ENCODE measurements around the gene ZCCHC14. TPM values are rescaled to one million over a fixed set of nuclear protein-coding genes. Genes with fewer than 3 reads are reported as not detected.

The ZCCHC14 gene
- total RNA-seq, 1 experiment from 2014 or later, result 27.7 TPM

- H3K36me3 Mint-ChIP-seq (ENCODE audit: insufficient read depth in 1 of 3, low read depth in 3 of 3), result peaks cover 46 to 55% (median 48%) of the 10 kb centered on the region in 3 experiments
- Histone ChIP-seq H3T11ph (ENCODE audit: low read length) (no peak overlapping the region), H3K4ac (ENCODE audit: low read depth, low read length) (no peak overlapping the region), H3K27me3 (ENCODE audit: insufficient read depth, low read length) (no peaks in the 10 kb centered on the region), H3K18ac (ENCODE audit: insufficient read length, low read depth, low read length) (no peak overlapping the region), H4K91ac (ENCODE audit: insufficient read length, low read depth, low read length) (no peak overlapping the region), H4K5ac (ENCODE audit: insufficient read length, low read depth, low read length) (no peak overlapping the region), H3K56ac (ENCODE audit: insufficient read length, low read depth, low read length) (no peak overlapping the region), H2BK5ac (ENCODE audit: insufficient read length, low read length) (no peak overlapping the region), H2BK120ac (ENCODE audit: low read depth, low read length, poor library complexity, severe bottlenecking) (no peak overlapping the region), H2AFZ (ENCODE audit: low read length) (no peak overlapping the region), H2AK5ac (ENCODE audit: insufficient read length, low read length) (no peak overlapping the region), H3K23ac (ENCODE audit: insufficient read length, low read depth, low read length) (no peak overlapping the region), H2BK15ac (ENCODE audit: low read depth, low read length) (no peak overlapping the region), H3K79me2 (ENCODE audit: insufficient read depth, low read length) (no peaks in the 10 kb centered on the region), H4K8ac (replicated peaks; ENCODE audit: insufficient read length, low read depth, low read length) (no peak overlapping the region), H3K14ac (ENCODE audit: insufficient read depth, low read length) (no peak overlapping the region), H3K4me2 (ENCODE audit: insufficient read depth, insufficient read length, low read length) (no peak overlapping the region), H2BK20ac (ENCODE audit: low read depth, low read length, poor library complexity, severe bottlenecking) (no peak overlapping the region), H3K23me2 (ENCODE audit: insufficient read length, low read depth, low read length, poor library complexity, severe bottlenecking) (no peaks in the 10 kb centered on the region), H3K4me1 (ENCODE audit: insufficient read depth, low read length) (no peaks in the 10 kb centered on the region), H3K27ac (ENCODE audit: insufficient read length, low read depth, low read length) (no peak overlapping the region), H3K9ac (ENCODE audit: extremely low read depth, insufficient read length, low read length) (no peak overlapping the region), H3K9me3 (ENCODE audit: control insufficient read depth, low read depth, low read length) (no peaks in the 10 kb centered on the region), H4K20me1 (ENCODE audit: control insufficient read depth, insufficient read depth, insufficient read length) (no peaks in the 10 kb centered on the region), H2BK12ac (ENCODE audit: insufficient read length, low read depth, low read length) (no peak overlapping the region), H3K79me1 (ENCODE audit: insufficient read depth, low read depth, low read length, poor library complexity, severe bottlenecking) (no peaks in the 10 kb centered on the region)
- H3K27ac Mint-ChIP-seq, result no peak overlapping the region; a peak in 1 of 7 replicates
- WGBS (ENCODE audit: extremely low coverage, insufficient read length, low lambda C conversion rate), result no CpG with 5 or more reads among the region's 4 CpGs
- H3K9me3 Mint-ChIP-seq, result peaks cover 14 to 17% of the 10 kb centered on the region in 2 experiments
- H3K4me1 Mint-ChIP-seq, result peaks cover 0 to 4% of the 10 kb centered on the region in 2 experiments; a peak in 2 of 4 replicates
- DNase-seq, result no peak
- TF ChIP-seq CTCF (conservative IDR thresholded peaks at IDR 0.05), result no peak
- no peaks in the 10 kb centered on the region for H3K27me3 Mint-ChIP-seq (ENCODE audit: low read depth)
- H3K4me3 Mint-ChIP-seq, result no peak overlapping the region
Measured at GRCh38 chr16:87442581-87442966, 50.2 kb downstream of the ZCCHC14 start.
